Measurements from ENCODE around the gene GPT2. TPM values are rescaled to one million over a fixed set of nuclear protein-coding genes. Genes with fewer than 3 reads are reported as not detected.

GPT2 gene
- total and polyA plus RNA-seq, 8 donors, result 9.1 to 44.9 (median 37.5) TPM

GRCh38 chr16:46911038-46911437, 26.9 kb downstream of the GPT2 start:
- Histone ChIP-seq H3K27ac (no peak overlapping the region), H3K9me3 (no peaks in the 10 kb centered on the region), H3K4me1 (no peaks in the 10 kb centered on the region), H3K27me3 (no peaks in the 10 kb centered on the region), H3K36me3 (peaks cover 0 to 8% of the 10 kb centered on the region in 2 donors), H3K4me3 (no peak overlapping the region)
- DNase-seq, result no peak
- TF ChIP-seq, protein P1, sequence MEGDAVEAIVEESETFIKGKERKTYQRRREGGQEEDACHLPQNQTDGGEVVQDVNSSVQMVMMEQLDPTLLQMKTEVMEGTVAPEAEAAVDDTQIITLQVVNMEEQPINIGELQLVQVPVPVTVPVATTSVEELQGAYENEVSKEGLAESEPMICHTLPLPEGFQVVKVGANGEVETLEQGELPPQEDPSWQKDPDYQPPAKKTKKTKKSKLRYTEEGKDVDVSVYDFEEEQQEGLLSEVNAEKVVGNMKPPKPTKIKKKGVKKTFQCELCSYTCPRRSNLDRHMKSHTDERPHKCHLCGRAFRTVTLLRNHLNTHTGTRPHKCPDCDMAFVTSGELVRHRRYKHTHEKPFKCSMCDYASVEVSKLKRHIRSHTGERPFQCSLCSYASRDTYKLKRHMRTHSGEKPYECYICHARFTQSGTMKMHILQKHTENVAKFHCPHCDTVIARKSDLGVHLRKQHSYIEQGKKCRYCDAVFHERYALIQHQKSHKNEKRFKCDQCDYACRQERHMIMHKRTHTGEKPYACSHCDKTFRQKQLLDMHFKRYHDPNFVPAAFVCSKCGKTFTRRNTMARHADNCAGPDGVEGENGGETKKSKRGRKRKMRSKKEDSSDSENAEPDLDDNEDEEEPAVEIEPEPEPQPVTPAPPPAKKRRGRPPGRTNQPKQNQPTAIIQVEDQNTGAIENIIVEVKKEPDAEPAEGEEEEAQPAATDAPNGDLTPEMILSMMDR (IDR thresholded peaks at IDR 0.05), result no peak
- intact Hi-C loops (cut with DNase I), result loop anchor here in 1 of 2 donors (10.0 kb wide), 1 partner anchor 56 kb away; no protein-coding TSS in a partner anchor
- ATAC-seq, result no peak

- DNase-seq (no peak), ATAC-seq (no peak)
- H3K27ac ChIP-seq, result no peak overlapping the region
- H3K27me3 ChIP-seq, result no peaks in the 10 kb centered on the region
- H3K4me1 ChIP-seq, result no peaks in the 10 kb centered on the region
- H3K9me3 ChIP-seq, result no peaks in the 10 kb centered on the region
- TF ChIP-seq, protein P1 (IDR thresholded peaks at IDR 0.05), result no peak
- H3K4me3 ChIP-seq, result no peak overlapping the region
- intact Hi-C loops (cut with DNase I), result loop anchor here in 1 of 2 donors (10.0 kb wide), 1 partner anchor 57 kb away; no protein-coding TSS in a partner anchor
- peaks cover 0 to 8% of the 10 kb centered on the region in 2 donors for H3K36me3 ChIP-seq
Measured at GRCh38 chr16:46911650-46912049, 27.5 kb downstream of the GPT2 start.

DNA sequence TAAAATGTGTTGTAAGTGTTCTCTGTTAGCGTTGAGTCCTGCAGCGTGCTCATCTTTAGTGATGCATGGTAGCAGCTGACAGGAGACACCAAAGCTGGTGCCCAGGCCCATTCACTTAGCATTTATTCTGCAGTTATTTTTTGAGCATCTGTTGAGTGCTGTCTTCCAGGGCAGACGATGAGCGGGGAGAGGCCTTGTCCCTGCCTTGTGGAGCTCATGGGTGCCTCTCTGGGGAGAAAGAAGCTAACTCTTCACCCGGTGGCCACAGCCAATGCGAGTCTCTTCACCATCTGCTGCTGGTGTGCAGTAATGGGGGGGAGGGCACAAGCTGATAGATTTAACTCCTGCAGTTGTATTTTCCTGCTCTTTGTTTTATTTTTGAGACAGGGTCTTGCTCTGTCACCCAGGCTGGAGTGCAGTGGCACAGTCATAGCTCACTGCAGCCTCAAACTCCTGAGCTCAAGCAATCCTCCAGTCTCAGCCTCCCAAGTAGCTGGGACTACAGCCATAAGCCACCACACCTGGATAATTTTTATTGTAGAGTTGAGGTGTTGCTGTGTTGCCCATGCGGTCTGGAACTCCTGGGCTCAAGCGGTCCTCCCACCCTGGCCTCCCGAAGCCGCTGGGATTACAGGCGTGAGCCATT, 30.5 kb downstream of the GPT2 start:
- Histone ChIP-seq H3K27ac (no peak overlapping the region), H3K36me3 (peaks cover 0 to 11% of the 10 kb centered on the region in 2 donors), H3K4me1 (no peaks in the 10 kb centered on the region), H3K4me3 (no peak overlapping the region), H3K27me3 (no peaks in the 10 kb centered on the region), H3K9me3 (no peaks in the 10 kb centered on the region)
- ATAC-seq (no peak), DNase-seq (no peak)
- intact Hi-C loops (cut with DNase I), result loop anchor here in 1 of 2 donors (10.0 kb wide), 1 partner anchor 60 kb away; no protein-coding TSS in a partner anchor
- TF ChIP-seq, protein P1 (IDR thresholded peaks at IDR 0.05), result no peak

DNA sequence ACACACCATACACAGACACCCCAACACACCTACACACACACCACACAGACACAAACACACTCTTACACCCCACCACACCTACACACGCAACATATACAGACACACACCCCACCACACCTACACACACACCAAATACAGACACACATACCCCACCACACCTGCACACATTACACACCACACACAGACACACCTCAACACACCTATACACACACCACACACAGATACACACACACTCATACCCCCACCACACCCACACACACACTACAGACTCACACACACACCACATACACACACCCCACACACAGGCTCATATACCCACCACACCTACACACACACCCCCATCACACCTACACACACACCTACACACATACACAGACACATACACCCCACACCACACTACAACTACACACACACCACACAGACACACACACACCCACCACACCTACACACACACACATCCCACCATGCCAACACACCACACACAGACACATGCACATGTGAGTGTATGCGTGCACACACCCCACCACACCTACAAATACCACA, 31.4 kb downstream of the GPT2 start:
- Histone ChIP-seq H3K4me1 (no peaks in the 10 kb centered on the region), H3K27ac (no peak overlapping the region), H3K9me3 (no peaks in the 10 kb centered on the region), H3K4me3 (no peak overlapping the region), H3K27me3 (no peaks in the 10 kb centered on the region), H3K36me3 (peaks cover 0 to 11% of the 10 kb centered on the region in 2 donors)
- TF ChIP-seq, protein P1 (IDR thresholded peaks at IDR 0.05), result no peak
- intact Hi-C loops (cut with DNase I), result loop anchor here in 1 of 2 donors (10.0 kb wide), 1 partner anchor 61 kb away; no protein-coding TSS in a partner anchor
- DNase-seq (no peak), ATAC-seq (no peak)

GRCh38 chr16:46916980-46917379, 32.8 kb downstream of the GPT2 start:
- ATAC-seq, result no peak
- peaks cover 0 to 11% of the 10 kb centered on the region in 2 donors for H3K36me3 ChIP-seq
- intact Hi-C loops (cut with DNase I), result loop anchor here in 1 of 2 donors (10.0 kb wide), 1 partner anchor 62 kb away; no protein-coding TSS in a partner anchor

More at GRCh38 chr16:46916980-46917379, 32.8 kb downstream of the GPT2 start:
- TF ChIP-seq, protein P1 (IDR thresholded peaks at IDR 0.05), result no peak
- no peak for DNase-seq
- H3K9me3 ChIP-seq, result no peaks in the 10 kb centered on the region
- H3K27me3 ChIP-seq, result no peaks in the 10 kb centered on the region
- no peak overlapping the region for H3K4me3 ChIP-seq
- no peak overlapping the region for H3K27ac ChIP-seq
- no peaks in the 10 kb centered on the region for H3K4me1 ChIP-seq

Data from left lung (tissue), 10 donors.